ENCODE measurements around the gene PSMD5. TPM values are rescaled to one million over a fixed set of nuclear protein-coding genes. Genes with fewer than 3 reads are reported as not detected.
A peak's percentile ranks its signal among the peaks of the same experiment; 100 is the strongest.

Gene PSMD5
- total and polyA plus RNA-seq, 9 of the 15 experiments (the other 6 are each of a cell fraction or from before 2014, with no cell fraction given): 46.4 to 148 (median 76.3) TPM

DNA sequence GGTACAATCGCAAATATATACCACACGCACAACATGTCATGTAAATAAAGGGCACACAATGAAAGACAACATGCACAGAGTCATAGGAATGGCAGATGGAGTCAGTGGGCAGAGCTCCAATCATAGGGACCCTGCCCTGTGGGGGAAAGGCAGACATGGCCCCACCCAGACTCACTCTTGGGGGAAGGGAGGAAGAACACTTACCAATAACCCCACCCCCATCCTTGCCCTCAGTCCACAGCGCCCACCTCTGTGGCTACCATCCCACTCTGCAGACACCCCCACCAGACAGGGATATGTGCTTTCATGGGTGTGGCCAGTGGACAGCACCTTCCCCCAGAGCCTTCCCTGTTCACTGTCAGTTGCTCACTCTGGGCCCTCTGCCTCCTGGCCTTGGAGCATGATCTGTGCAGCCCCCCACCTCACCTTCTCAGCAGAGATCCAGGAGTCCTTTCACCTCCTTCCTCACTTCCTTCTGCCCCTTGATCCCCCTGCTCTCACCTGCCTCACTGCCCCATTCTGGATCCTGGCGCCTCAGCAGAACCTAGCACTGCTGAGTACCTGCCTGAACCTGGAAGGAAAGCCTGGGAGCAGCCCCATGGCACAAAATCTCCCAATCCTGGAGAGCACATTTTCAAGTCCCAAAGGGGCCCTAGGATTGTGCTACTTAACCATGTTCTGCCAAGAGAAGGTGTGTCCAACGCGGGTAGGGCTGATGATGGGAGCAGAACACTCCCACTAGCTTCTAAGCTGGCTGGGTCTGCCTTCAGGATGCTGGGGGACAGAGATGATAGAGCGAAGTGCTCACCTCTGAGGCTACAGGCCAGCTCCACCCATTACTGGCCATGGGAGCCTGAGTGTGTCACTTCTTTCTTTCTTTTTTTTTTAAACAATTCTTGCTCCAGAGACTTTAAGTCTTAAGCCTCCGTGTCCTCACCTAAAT, 35.7 kb upstream of the PSMD5 start (continued):
- TF ChIP-seq HNRNPK (IDR thresholded peaks at IDR 0.05; ENCODE audit: low read depth, low read length, poor library complexity, severe bottlenecking): no peak
- TF ChIP-seq ZNF212 (CRISPR knock-in tag; IDR thresholded peaks at IDR 0.05): no peak
- TF ChIP-seq ZNF384 (IDR thresholded peaks at IDR 0.05; ENCODE audit: low read depth, low read length): peak; percentile 61
- no peak for TF ChIP-seq EP400 (IDR thresholded peaks at IDR 0.05)
- TF ChIP-seq NELFE (IDR thresholded peaks at IDR 0.05; ENCODE audit: insufficient read depth, insufficient read length): no peak
- TF ChIP-seq EP300 (IDR thresholded peaks at IDR 0.05; ENCODE audit: low read length): peak; percentile 26; the same call in 1 of the 2 replicates
- 0 out of 2 replicates have a peak, but pooled peaks have one; percentile 51 for TF ChIP-seq GTF2F1 (IDR thresholded peaks at IDR 0.05; ENCODE audit: low read depth, low read length)
- TF ChIP-seq, protein P1, sequence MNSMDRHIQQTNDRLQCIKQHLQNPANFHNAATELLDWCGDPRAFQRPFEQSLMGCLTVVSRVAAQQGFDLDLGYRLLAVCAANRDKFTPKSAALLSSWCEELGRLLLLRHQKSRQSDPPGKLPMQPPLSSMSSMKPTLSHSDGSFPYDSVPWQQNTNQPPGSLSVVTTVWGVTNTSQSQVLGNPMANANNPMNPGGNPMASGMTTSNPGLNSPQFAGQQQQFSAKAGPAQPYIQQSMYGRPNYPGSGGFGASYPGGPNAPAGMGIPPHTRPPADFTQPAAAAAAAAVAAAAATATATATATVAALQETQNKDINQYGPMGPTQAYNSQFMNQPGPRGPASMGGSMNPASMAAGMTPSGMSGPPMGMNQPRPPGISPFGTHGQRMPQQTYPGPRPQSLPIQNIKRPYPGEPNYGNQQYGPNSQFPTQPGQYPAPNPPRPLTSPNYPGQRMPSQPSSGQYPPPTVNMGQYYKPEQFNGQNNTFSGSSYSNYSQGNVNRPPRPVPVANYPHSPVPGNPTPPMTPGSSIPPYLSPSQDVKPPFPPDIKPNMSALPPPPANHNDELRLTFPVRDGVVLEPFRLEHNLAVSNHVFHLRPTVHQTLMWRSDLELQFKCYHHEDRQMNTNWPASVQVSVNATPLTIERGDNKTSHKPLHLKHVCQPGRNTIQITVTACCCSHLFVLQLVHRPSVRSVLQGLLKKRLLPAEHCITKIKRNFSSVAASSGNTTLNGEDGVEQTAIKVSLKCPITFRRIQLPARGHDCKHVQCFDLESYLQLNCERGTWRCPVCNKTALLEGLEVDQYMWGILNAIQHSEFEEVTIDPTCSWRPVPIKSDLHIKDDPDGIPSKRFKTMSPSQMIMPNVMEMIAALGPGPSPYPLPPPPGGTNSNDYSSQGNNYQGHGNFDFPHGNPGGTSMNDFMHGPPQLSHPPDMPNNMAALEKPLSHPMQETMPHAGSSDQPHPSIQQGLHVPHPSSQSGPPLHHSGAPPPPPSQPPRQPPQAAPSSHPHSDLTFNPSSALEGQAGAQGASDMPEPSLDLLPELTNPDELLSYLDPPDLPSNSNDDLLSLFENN (IDR thresholded peaks at IDR 0.05; ENCODE audit: low read depth in 2 of 2, low read length in 2 of 2): peak in 1 of 2 experiments; percentile 28; a peak in 1 of 4 replicates
- TF ChIP-seq CBX2 (IDR thresholded peaks at IDR 0.05; ENCODE audit: insufficient read depth, low read length, poor library complexity, severe bottlenecking): no peak
- no peak for TF ChIP-seq LEF1 (IDR thresholded peaks at IDR 0.05)
- 0 out of 2 replicates have a peak, but pooled peaks have one; percentile 63 for TF ChIP-seq ZC3H11A (IDR thresholded peaks at IDR 0.05; ENCODE audit: low read depth, low read length)
- TF ChIP-seq STAT6 (CRISPR knock-in tag; IDR thresholded peaks at IDR 0.05): peak; percentile 88; the same call in 1 of the 2 replicates
- peak; percentile 15; the same call in 1 of the 2 replicates for TF ChIP-seq JUND (IDR thresholded peaks at IDR 0.05; ENCODE audit: borderline replicate concordance, low read depth, low read length)
- no peak for TF ChIP-seq JUND (tag; IDR thresholded peaks at IDR 0.05; ENCODE audit: borderline replicate concordance, low read depth, low read length)
- TF ChIP-seq, protein P2, sequence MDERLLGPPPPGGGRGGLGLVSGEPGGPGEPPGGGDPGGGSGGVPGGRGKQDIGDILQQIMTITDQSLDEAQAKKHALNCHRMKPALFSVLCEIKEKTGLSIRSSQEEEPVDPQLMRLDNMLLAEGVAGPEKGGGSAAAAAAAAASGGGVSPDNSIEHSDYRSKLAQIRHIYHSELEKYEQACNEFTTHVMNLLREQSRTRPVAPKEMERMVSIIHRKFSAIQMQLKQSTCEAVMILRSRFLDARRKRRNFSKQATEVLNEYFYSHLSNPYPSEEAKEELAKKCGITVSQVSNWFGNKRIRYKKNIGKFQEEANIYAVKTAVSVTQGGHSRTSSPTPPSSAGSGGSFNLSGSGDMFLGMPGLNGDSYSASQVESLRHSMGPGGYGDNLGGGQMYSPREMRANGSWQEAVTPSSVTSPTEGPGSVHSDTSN (CRISPR knock-in tag; IDR thresholded peaks at IDR 0.05; ENCODE audit: low read depth): no peak
- TF ChIP-seq, protein P2 (tag; conservative IDR thresholded peaks at IDR 0.05; ENCODE audit: low read depth): no peak
